Posterior vena cava (tissue), 2 donors: ENCODE data around the gene TMEM258. TPM values are rescaled to one million over a fixed set of nuclear protein-coding genes. Genes with fewer than 3 reads are reported as not detected.

Experiments used
- DNase-seq: peaks from one replicate; pipeline ENCODE4 v3.0.0-alpha.2; 2020; ENCODE audit warnings: low spot score
- intact Hi-C, 2 donors: fragments of 100-400 bp; cut with DNase I; formaldehyde crosslinking; loops; one replicate each; pipeline versions ENCODE4 v1.14.1 to v1.14.2; 2022 to 2023
- total RNA-seq, 2 donors: library from RNA; stranded (reverse); fragmentation: NEBNext Ultra II Directional; extraction: Animal tissue kit (Norgen Biotek cat#: 25700); gene quantifications; one replicate each; pipeline ENCODE4 v1.2.1, GENCODE V29; 2021
- donor health status: DM: yes; HTN: yes; CAD: no.
- donor health status: DM: yes; HTN: yes; CAD: no.

The TMEM258 gene
- total RNA-seq, 2 donors from 2014 or later = 78.2 to 84.7 TPM

DNA sequence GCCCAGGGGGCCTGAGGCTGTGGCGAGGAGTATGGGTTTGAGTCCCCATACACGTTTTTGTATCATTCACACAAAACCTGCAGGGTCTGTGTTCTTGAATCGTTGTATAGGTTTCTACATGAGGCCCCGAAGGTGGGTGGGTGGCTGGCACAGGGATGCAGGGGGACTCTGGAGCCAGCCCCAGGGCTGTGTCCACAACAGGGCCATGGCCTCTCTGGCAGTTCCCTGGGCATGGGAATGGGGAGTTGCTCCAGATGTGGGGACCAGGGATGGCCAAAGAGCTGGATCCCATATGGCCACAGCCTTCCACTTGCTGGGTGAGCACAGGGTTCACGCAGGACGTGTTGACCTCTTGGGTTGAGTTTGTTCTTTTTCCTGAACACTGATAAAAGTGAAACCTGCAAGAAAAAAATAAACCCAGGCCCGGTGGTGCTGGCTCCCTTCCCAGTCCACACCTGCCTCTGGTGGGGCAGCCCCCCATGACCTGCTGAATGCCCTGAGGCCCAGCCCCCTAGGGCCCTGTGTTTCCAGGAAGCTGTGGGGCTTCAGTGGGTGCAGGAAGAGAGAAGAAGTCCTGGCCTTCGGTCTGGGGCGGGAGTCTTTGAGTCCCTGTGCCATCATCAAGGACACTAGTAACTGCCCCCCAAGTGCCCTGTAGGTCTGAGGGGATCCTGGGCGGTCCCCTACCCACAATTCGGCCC, 23.9 kb downstream of the TMEM258 start:
- intact Hi-C loops = no loop called here
- DNase-seq = no peak

DNA sequence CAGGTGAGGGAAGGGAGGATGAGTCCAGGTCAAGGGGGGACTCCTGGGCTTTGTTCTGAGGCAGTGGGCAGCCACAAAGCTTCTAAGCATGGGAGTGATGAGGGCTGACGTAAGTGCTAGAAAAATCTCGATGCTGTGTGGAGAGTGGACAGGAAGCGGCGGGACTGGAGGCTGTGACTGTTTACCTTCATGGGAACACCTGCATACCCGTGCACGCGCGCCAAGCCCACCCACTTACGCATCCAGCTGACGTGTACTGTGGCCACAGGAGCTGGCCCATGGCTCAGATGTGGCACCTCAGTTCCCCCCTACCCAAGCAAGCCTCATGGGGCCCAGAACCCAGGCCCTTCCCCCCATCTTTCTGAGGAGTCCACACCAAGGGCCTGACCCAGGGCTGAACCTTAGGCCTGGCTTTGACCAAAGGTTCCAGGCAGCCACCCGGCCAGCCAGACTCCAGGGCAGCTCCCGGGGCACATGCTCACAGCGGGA, 26.0 kb downstream of the TMEM258 start:
- intact Hi-C loops = no loop called here
- DNase-seq = no peak

DNA sequence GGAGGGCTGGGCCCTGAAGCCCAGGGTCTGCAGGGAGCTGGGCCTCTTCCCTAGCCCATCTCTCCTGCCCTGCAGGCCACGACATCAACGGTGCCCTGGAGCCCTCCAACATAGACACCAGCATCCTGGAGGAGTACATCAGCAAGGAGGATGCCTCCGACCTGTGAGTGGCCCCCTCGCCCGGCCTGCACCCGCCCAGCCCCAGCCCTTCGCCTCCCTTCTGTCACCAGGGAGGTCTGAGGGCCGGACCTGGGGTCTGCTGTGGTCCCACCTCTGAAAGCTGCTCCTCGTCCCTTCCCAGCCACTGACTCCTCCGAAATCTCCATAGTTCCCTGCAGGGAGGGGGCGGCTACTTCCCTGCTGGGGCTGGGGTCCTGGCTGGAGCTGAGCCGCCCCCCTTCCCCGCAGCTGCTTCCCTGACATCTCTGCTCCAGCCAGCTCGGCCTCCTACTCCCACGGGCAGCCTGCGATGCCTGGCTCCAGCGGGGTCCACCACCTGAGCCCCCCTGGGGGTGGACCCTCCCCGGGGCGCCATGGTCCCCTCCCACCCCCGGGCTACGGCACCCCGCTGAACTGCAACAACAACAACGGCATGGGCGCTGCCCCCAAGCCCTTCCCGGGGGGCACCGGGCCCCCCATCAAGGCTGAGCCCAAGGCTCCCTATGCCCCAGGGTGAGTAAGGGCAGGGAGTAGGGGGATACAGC, 26.7 kb downstream of the TMEM258 start:
- no peak for DNase-seq
- intact Hi-C loops = no loop called here

DNA sequence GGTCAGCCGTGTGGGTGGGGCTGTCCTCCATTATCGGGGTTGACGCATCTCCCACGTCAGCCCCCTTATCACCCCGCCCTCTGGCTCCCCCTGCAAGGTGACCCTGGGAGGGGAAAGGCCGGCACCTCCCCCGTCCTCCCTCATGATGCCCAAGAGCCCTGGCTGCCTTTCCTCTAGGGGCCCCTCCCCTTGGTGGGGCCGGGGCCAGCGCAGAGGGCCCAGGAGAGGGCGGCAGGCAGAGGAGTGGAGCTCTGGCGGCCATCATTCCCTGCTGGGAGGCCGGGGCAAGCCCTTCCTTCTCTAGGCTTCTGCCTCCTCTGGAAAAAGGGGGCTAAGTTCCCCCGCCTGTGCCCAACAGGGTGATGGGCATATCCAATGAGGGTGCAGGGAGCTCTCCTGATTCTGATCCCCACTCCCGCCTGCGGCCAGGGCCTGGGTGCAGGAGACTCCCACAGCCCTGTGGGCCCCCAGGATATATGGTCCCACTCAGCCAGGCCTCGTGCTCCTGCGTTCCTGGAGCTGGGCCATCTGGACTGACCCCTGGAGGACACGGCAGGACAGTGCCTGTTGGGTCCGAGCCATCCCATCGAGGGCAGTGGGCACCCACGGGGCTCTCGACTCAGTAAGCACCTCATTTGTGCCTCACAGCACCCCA, 27.7 kb downstream of the TMEM258 start:
- DNase-seq = no peak
- intact Hi-C loops = no loop called here

DNA sequence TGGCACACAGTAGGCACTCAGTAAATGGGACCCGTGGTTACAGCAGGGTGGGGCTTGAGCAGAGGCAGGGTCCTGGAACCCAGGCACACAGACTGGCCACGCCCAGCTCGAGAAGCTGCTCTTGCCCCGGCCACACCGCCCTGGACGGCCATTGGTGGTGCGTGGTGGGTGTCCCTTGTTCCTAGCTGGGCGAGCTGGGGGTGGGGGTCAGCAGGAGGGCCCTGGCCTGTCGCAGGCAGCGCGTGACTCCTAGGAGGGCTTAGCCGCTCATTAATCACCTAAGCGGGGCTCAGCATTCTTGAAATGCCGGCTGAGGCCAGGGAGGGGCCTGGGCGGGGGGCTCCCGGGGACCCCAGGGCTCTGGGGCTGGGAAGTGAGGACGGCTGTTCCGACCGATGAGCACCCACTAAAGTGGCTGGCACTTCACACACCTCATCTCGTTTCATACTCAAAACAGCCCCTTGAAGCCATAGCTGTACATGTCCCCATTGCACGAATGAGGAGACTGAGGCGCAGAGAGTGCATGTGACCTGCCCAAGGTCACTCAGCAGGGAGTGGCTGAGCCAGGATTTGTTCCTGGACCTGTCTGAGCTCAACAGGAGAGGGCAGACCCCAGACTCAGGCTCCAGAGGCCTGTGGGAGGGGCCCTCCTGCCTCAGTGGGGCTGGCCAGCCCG, 28.3 kb downstream of the TMEM258 start:
- intact Hi-C loops = no loop called here
- DNase-seq = no peak

DNA sequence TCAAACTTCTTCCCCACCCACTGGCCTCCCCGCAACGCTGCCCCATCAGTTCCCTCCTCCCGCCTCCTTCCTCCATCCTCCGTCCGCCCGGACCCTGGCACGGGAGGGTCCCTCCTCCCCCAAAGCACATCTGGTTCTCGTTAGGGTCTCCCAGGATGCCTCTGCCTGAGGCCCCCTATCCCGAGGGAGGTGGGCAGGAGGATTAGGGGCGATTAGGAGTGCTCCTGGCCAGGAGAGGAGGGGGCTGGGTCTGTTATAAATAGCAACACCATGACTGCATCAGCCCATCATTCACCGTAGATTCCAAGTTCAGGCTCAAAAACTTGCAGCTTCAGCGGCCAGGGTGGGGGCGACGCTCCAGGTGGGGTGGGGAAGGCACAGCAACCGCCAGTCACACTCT, 29.6 kb downstream of the TMEM258 start:
- intact Hi-C loops = no loop called here
- DNase-seq = no peak

DNA sequence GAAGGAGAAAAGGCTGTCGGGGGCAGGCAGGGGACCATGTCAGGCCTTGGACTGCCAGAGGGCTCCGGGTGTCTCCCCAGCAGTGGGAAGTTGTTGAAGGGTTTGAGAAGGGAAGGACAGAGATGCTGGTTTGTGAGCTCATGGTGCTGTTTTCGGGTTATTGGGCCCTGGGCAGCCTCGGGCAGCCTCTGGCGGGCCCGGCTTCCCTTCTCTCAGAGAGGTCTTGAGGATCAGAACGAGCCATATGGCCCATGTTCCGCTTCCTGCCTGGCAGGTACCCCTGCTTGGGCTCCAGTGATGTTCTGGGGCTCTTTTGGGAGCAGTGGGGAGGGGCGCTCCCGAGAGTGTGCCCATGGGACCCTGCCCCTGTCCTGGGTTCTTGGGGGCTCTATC, 30.2 kb downstream of the TMEM258 start:
- intact Hi-C loops = no loop called here
- DNase-seq = no peak

DNA sequence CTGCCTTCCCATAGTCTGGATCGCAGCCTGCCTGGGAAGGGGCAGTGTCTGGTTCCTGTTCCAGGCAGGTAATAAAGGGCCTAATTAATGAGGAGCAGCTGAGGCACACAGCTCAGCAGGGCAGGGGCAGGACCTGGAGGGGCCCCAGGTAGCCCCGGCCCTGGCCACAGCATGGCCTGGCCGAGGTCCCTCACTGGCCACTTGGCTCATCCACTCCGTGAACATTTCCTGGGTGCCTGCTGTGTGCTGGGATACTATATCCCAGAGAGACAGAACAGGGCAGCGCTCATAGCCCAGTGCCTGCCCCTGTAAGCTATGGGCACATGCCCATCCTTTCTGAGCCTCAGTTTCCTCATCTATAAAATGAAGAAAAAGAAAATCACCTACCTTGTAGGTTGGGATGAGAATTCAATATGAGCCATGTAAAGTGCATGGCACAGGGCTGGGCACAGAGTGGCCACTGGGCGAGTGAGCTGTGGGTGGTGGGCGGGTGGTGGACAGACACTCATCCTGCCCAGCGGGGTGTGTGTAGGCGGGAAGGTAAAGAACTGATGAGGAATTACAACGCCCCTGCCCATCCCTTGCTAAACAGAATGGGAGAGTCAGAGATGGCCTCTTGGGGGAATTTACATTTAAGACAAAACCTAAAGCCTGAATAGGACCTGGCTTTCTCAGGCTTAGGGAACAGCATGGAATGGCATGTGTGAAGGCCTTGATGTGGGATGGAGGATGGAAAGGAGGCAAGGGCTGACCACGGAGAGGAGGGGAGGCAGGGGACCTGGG, 30.8 kb downstream of the TMEM258 start:
- no peak for DNase-seq
- intact Hi-C loops = no loop called here

DNA sequence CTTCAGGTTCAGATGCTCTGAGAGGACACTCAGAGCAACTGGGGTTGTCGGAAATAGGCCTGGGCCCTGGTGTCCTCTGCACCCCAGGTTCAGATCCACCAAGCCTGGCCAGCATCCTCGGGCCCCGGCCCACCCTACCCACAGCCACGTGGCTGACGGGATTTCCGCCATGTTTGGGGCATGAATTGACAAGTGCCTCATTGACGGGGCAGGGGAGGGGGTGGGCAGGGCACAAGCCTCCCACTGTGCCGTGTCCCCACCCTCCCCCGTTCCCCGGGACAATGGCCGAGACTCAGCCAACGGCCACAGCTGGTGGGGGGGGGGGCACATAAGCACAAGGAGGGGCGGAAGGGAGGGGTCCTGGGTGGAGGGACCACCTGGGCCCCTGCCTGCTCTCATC, 31.5 kb downstream of the TMEM258 start:
- no peak for DNase-seq

DNA sequence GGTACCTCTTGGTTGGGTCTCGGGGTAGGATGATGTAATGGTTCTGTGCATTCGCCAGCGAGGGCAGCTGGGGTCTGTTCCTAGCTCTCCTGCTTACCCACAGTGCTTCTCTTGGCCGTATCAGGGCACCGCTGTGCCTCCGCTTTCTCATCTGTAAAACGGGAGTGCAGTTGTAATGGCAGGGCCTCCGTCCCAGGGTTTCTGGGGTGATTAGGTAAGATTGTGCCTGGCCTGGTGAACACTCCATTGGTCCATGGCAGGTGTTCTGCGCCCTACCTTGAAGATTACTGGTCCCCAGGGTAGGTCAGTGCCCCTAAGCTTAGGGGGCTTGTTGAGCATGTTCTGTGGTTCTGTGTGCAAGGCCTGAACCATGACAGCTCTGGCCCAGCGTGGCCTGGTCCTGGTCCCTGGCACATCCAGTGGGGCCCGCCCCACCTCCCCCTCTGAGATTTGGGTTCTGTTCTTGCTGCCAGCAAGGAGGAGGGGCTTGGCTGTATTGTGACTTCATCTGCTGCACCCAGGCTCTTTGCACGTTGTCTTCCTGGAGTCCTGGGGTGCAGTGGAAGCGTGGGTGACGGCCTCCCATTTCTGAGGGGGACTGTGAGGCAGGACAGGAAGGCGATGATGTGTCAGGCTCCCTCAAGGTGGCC, 35.1 kb downstream of the TMEM258 start:
- intact Hi-C loops = no loop called here

More for the DNA sequence above, 31.5 kb downstream of the TMEM258 start:
- intact Hi-C loops = no loop called here

DNA sequence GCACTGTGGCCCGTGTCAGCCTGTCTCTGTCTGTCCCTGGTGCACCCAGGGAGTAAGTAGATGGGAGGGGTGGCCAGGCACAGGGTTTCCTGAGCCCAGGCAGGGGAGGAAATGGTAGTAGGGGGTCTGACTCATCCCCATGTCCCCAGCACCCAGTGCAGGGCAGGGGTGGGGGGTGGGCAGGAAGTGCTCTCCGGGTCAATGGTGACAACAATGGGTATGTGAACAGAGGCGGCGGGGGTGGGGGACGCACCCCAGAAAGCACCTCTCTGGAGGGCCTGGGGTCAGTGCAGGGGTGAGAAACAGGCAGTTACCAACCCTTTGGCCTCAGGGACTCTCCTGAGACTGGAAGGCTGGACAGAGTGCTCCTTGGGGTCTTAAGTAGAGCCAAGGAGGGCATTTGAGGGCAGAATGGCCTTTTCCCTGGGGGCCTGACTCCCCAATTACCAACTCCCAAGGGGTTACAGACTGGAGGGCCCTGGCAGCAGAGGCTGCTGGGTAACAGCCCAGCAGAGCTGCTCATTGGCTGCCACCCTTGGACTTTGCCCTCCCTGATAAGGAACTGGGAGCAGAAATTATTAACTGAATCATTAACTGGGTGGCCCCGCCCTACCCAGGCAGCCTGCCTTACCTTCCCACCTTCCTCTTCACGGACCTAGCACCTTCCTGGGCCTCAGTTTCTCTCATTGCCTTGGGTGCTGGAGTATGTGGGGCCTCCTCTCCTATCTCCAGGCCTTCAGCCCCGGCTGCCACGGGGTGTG, 35.8 kb downstream of the TMEM258 start:
- no peak for DNase-seq
- intact Hi-C loops = loop anchor here in 1 of 2 donors (1.0 kb wide), 1 partner anchor 26 kb away; no protein-coding TSS in a partner anchor

More for the DNA sequence above, 35.1 kb downstream of the TMEM258 start:
- no peak for DNase-seq

DNA sequence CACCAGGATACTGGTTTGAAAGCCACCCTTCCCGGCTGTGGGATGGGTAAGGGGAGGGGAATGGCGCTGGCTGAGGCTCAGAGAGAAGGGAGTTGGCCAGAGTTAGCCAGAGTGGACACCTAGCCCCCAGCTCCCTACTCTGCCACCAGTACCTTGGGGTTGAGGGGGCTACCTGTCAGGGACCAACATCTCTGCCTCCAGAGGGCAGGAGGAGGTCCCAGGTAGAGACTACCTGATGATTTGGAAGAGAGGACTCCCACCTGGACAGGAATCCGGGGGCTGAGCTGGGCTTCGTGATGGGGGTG, 36.3 kb downstream of the TMEM258 start:
- DNase-seq = no peak
- intact Hi-C loops = loop anchor here in 1 of 2 donors (1.0 kb wide), 1 partner anchor 26 kb away; no protein-coding TSS in a partner anchor

DNA sequence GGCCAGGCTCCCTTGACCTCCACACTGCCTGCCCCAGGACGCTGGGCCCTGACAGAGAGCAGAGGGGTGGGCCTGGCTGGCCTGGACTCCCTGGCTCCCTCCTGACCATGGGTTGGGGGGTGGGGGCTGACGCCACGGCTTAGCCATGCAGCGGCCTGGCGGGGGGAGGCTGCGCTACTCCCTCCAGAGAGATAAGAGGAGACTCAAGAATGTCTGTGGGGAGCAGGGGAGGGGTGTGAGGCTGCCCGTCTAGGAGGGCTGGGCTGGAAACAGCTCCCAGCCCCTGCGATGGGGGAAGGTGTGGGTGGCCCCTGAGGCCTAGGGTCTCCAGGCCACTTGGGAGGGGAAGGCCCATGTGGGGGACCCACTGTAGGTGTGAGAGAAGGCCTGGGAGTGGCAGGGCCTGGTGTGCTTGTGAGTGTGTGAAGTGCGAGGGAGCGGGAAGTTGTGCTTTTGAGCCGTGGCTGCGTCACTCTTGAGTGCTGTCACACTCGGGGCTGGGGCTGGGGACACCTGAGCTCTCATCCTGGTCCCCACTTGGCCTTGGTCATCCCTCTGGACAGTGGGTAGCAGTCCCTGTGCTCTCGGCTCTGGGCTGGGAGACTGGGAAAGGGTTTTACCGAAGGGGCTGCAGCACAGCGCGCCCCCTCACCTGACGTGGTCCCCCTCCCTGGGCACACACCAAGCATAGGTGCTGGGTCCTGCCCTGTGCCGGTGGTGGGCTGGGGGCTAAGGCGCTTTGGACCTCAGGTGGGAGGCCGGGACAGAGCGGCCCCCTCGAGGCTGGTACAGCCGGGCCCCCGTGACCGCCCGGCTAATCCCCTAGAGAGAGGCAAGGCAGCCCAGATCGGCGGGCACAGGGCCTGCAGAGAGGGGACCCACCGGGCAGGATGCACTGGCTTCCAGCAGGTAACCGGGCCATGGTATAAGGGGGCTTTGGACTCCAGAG, 37.6 kb downstream of the TMEM258 start:
- intact Hi-C loops = no loop called here
- DNase-seq = no peak

DNA sequence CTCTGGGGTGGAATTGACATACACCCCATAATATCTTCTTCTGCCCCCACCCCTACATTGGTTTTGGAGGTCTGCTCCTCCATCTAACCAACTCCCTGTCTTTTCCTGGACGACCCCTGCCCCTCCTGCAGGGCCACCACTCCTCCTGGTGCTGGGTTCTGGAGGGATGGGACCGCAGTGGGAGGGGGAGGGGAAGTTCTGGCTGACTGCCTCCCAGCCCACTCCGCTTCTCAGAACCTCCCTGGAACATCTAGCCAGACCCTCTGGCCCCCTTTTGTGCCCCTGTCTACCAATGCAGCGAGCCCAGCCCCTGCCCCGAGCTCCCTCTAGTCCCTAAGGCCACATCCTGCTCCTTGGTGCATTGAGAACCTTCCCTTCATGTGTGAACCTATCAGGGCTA, 38.7 kb downstream of the TMEM258 start:
- intact Hi-C loops = no loop called here
- no peak for DNase-seq

DNA sequence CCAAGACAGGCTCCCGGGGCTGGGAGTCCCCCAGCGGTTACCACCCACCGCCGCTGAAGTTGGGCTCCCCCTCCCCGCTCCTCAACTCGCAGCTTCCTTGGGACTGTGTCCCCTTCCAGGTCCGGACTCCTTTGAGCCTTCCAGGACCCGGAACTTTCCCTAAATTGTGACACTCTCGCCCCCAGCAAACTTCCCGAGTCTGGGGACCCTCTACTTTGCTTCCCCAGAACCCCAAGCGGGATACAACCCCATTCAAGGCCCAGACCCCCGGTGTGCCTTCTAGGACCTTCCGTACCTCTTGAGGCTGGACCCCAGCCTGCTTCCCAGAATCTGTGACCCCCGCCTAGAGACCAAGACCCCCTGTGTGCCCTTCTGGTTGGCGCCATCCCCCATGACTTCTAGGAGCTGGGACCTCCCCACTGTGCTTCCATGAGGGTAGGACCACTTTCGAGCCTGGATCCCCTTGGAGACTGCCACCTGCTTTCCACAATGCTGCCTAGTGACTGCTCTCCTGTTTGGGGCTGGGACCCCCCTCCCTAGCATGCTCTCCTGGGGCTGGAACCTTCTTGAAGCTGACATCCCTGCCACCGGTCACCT, 39.4 kb downstream of the TMEM258 start:
- no peak for DNase-seq
- intact Hi-C loops = no loop called here

DNA sequence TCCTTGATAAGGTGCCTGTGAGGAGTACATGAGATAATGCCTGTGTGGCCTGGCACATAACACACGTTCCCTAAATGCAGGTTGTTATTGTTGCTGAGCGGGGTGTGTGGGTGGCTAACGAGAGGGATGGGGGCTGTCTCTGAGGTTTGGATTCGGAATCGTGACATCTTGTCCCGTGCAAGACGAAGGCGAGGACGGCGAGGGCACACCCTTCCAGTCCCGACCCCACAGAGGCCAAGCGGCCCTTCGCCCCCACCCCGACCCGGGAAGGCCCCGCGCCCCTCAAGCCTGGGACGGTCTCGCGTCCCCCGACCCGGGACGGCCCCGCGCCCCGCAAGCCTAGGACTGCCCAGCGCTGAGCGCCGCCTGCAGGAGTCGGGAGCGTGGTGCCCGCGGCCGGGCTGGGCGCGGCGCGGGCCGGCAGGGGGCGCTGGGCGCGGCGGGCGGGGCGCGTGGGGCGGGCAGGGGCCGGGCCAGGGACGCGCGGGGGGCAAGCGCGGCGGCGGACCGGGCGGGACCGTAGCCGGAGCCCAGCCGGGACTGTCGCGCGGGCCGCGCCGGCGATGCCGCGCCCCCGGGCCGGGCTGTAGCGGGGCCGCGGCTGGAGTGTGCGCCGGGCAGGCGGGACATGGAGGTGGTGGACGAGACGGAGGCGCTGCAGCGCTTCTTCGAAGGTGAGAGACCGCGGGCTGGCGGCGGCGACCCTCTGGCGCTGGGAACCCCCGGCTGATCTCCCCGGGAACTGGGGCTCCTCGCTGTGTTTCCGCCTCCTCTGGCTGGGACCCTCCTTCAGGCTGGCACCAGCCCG, 40.1 kb downstream of the TMEM258 start, which contains the start of gene MYRF:
Gene MYRF, plus strand, starts transcription at position 520 of the 808 bp plus-strand sequence. Its CDS starts 109 bp downstream, at position 629.
- no peak for DNase-seq

More for the DNA sequence above, 40.1 kb downstream of the TMEM258 start, which contains the start of gene MYRF:
- intact Hi-C loops = no loop called here
